ENCODE results near the gene PDSS2. TPM values are rescaled to one million over a fixed set of nuclear protein-coding genes. Genes with fewer than 3 reads are reported as not detected.

The PDSS2 gene
- total RNA-seq, 1 donor from 2014 or later: 16.2 TPM

DNA sequence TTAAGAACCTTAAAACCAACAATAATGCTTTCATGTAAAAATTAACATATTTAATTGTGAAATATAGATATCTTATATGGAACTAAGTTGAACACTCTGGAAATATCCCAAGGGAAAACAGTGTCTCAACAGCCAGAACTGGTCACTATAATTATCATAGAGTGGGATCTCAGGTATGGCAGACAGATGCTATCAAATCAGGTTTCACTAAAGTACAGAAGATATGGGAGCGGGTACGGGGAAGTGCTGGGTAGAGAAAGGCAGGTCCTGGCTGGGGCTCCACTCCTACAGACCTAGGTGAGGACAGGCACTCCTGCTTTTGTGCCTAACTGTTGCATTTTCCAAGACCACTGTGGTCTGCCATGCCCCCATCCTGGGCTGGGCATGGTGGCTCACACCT is 215.9 kb downstream of the PDSS2 start:
- ATAC-seq (no peak), DNase-seq (no peak)
- Histone ChIP-seq H3K4me3 (no peak overlapping the region), H3K27ac (no peak overlapping the region), H3K27me3 (no peaks in the 10 kb centered on the region), H3K4me1 (peaks cover 3% of the 10 kb centered on the region), H3K36me3 (no peaks in the 10 kb centered on the region), H3K9me3 (no peaks in the 10 kb centered on the region)
- TF ChIP-seq CTCF (IDR thresholded peaks at IDR 0.05): no peak
- intact Hi-C loops (cut with DNase I): no loop called here

- Histone ChIP-seq H3K4me1 (peaks cover 3% of the 10 kb centered on the region), H3K9me3 (peaks cover 10% of the 10 kb centered on the region), H3K36me3 (no peaks in the 10 kb centered on the region), H3K4me3 (no peak overlapping the region), H3K27ac (no peak overlapping the region), H3K27me3 (no peaks in the 10 kb centered on the region)
- ATAC-seq (no peak), DNase-seq (no peak)
- intact Hi-C loops (cut with DNase I): no loop called here
- TF ChIP-seq CTCF (IDR thresholded peaks at IDR 0.05): no peak
Measured at GRCh38 chr6:107237992-107238660, 221.2 kb downstream of the PDSS2 start.

- ATAC-seq: no peak
- intact Hi-C loops (cut with DNase I): no loop called here
Measured at GRCh38 chr6:107235511-107235910, 223.9 kb downstream of the PDSS2 start.

DNA sequence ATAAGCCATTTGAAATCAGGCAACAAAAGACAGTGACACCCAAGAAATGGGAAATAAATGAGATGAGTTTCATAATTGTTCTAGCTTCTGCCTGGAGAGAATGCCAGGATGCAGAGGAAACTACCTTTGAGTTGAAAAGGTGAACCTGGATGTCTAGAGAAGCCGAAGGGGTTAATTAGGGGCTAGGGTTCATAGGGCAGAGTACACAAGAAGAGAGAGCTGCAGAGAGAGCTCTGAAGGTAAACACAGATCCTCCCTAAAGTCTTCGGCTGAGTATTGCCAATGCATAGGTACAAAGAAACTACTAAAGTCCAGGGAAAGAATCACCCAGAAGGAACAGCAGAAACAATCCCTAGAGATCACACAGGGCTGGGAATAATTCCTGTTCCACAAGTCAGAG is 224.4 kb downstream of the PDSS2 start:
- Histone ChIP-seq H3K27me3 (no peaks in the 10 kb centered on the region), H3K9me3 (peaks cover 10% of the 10 kb centered on the region), H3K4me3 (no peak overlapping the region), H3K27ac (no peak overlapping the region), H3K36me3 (no peaks in the 10 kb centered on the region), H3K4me1 (no peaks in the 10 kb centered on the region)
- no peak for TF ChIP-seq CTCF (IDR thresholded peaks at IDR 0.05)
- ATAC-seq (no peak), DNase-seq (no peak)
- intact Hi-C loops (cut with DNase I): no loop called here

More at GRCh38 chr6:107235511-107235910, 223.9 kb downstream of the PDSS2 start:
- TF ChIP-seq CTCF (IDR thresholded peaks at IDR 0.05): no peak
- Histone ChIP-seq H3K9me3 (peaks cover 10% of the 10 kb centered on the region), H3K36me3 (no peaks in the 10 kb centered on the region), H3K27ac (no peak overlapping the region), H3K4me3 (no peak overlapping the region), H3K27me3 (no peaks in the 10 kb centered on the region), H3K4me1 (no peaks in the 10 kb centered on the region)
- no peak for DNase-seq

GRCh38 chr6:107231243-107231642 is 228.1 kb downstream of the PDSS2 start:
- TF ChIP-seq CTCF (IDR thresholded peaks at IDR 0.05): no peak
- intact Hi-C loops (cut with DNase I): no loop called here
- H3K4me3 ChIP-seq: no peak overlapping the region

DNA sequence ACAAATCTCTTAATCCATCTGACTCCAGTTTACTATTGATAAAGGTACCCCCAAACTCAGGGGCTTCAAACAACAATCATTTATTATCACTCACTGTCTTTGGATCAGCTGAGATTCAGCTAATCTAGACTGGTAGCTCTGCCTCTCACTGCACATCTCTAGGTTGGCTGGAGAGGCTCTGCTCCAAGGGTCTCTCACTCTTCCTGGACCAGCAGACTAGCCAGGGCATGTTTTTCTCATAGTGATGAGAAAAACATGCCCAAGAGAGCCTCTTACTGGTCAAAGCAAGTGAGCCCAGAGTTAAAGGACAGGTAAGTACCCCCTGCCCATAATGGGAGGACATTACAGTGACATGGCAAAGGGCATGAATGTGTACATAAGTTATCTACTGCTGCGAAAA is 228.9 kb downstream of the PDSS2 start:
- Histone ChIP-seq H3K4me1 (no peaks in the 10 kb centered on the region), H3K9me3 (no peaks in the 10 kb centered on the region), H3K27ac (no peak overlapping the region), H3K36me3 (no peaks in the 10 kb centered on the region), H3K27me3 (no peaks in the 10 kb centered on the region), H3K4me3 (no peak overlapping the region)
- intact Hi-C loops (cut with DNase I): no loop called here
- TF ChIP-seq CTCF (IDR thresholded peaks at IDR 0.05): no peak
- DNase-seq: no peak
- ATAC-seq: no peak

More at GRCh38 chr6:107231243-107231642, 228.1 kb downstream of the PDSS2 start:
- no peaks in the 10 kb centered on the region for H3K4me1 ChIP-seq
- no peak for ATAC-seq
- no peak for DNase-seq
- no peaks in the 10 kb centered on the region for H3K27me3 ChIP-seq
- H3K27ac ChIP-seq: no peak overlapping the region
- peaks cover 5% of the 10 kb centered on the region for H3K9me3 ChIP-seq
- no peaks in the 10 kb centered on the region for H3K36me3 ChIP-seq
